Activated CD8-positive, alpha-beta T cell treated with anti-CD3 and anti-CD28 coated beads for 36 hours (primary cell): ENCODE measurements around the gene PNPLA1. TPM values are rescaled to one million over a fixed set of nuclear protein-coding genes. Genes with fewer than 3 reads are reported as not detected.

Experiments used
- ATAC-seq: fragments of 200-7000 bp; cut with Tn5 transposase; one replicate; pipeline ENCODE4 v1.10.0; 2021; ENCODE audit warnings: mild to moderate bottlenecking, moderate library complexity
- CTCF ChIA-PET: fragments of 350-600 bp; sonication (Branson Sonifier 250); formaldehyde crosslinking; loops from one replicate; lab custom pipeline; 2021; ENCODE audit warnings: antibody characterized with exemption; lab: Charles Lee
- POLR2A ChIA-PET: fragments of 350-600 bp; sonication (Branson Sonifier 250); formaldehyde crosslinking; loops from one replicate; lab custom pipeline; 2021; ENCODE audit warnings: antibody characterized with exemption; lab: Charles Lee
- DNase-seq: peaks from one replicate; pipeline ENCODE4 v3.0.0-alpha.2; 2020
- H3K27ac Mint-ChIP-seq: one replicate; pipeline ENCODE4 v1.8.0; 2021; ENCODE audit warnings: mild to moderate bottlenecking, mixed read lengths
- H3K27me3 Mint-ChIP-seq: one replicate; pipeline ENCODE4 v1.8.0; 2021; ENCODE audit warnings: mixed read lengths
- H3K36me3 Mint-ChIP-seq: one replicate; pipeline ENCODE4 v1.8.0; 2021; ENCODE audit warnings: low read depth, mixed read lengths
- H3K4me1 Mint-ChIP-seq: one replicate; pipeline ENCODE4 v1.8.0; 2021; ENCODE audit warnings: low read depth, mixed read lengths
- H3K4me3 Mint-ChIP-seq: one replicate; pipeline ENCODE4 v1.8.0; 2021; ENCODE audit warnings: mild to moderate bottlenecking, moderate library complexity, mixed read lengths
- H3K9me3 Mint-ChIP-seq: one replicate; pipeline ENCODE4 v1.8.0; 2021; ENCODE audit warnings: mixed read lengths
- intact Hi-C: fragments of 100-400 bp; cut with micrococcal nuclease; formaldehyde crosslinking; loops from one replicate; pipeline ENCODE4 v1.10.0; 2022
- total RNA-seq, 2 experiments: library from RNA; stranded (reverse); gene quantifications; one replicate each; pipeline ENCODE4 v1.2.3, GENCODE V29; 2021
- TF ChIP-seq, protein P1 (sequence below): fragments of 200-600 bp; IDR thresholded peaks from one replicate; pipeline ENCODE4 v1.8.0; 2022; ENCODE audit warnings: antibody characterized with exemption, mild to moderate bottlenecking

The PNPLA1 gene
- total RNA-seq, 2 experiments from 2014 or later, result not detected

DNA sequence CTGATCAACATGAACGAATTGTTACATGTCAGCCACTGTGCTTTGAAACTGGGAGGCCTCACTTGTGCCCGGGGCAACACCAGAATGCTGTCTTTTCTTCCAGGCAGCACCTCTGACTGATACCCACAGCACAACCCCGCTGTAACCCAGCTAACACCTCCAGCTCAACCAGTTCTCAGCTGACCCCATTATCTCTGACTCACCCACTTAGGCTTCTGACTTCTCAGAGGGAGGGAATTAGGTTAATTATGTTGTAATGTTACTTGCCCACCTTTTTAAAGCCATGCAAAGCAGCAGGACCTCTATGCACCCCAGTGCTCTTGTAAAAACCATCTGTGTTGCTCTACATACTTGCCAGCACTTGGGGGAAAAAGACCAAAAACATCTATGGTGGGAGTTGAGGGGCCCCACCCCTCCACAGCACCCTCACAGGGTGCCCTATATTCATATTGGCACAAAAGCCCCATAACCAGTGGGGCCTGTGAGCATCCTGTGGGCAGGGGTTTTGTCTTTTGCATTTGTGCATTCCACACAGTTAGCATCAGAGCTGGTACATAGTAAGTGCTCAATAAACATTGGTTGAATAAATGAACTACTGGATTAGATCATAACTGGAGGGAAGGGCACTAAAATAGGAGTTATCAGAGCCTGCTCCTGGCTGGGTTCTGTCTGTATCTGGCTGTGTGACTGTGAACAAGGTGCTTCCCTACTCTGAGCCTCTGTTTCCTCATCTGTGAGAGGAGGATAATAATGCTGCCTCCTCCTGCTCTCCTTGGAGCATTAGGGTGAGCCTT is 44.6 kb downstream of the PNPLA1 start:
- DNase-seq (no peak), ATAC-seq (peak; percentile 56)
- CTCF ChIA-PET, result interaction anchor here (1.3 to 9.3 kb wide), 2 partner anchors 10 to 27 kb away, joined by 3 to 60 read pairs; no protein-coding TSS in a partner anchor
- Mint-ChIP-seq H3K4me1 (no peaks in the 10 kb centered on the region), H3K27ac (no peak overlapping the region), H3K9me3 (no peaks in the 10 kb centered on the region), H3K36me3 (no peaks in the 10 kb centered on the region), H3K27me3 (no peaks in the 10 kb centered on the region), H3K4me3 (no peak overlapping the region)
- TF ChIP-seq, protein P1, sequence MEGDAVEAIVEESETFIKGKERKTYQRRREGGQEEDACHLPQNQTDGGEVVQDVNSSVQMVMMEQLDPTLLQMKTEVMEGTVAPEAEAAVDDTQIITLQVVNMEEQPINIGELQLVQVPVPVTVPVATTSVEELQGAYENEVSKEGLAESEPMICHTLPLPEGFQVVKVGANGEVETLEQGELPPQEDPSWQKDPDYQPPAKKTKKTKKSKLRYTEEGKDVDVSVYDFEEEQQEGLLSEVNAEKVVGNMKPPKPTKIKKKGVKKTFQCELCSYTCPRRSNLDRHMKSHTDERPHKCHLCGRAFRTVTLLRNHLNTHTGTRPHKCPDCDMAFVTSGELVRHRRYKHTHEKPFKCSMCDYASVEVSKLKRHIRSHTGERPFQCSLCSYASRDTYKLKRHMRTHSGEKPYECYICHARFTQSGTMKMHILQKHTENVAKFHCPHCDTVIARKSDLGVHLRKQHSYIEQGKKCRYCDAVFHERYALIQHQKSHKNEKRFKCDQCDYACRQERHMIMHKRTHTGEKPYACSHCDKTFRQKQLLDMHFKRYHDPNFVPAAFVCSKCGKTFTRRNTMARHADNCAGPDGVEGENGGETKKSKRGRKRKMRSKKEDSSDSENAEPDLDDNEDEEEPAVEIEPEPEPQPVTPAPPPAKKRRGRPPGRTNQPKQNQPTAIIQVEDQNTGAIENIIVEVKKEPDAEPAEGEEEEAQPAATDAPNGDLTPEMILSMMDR, result no peak
- POLR2A ChIA-PET, result no interaction called here
- intact Hi-C loops, result no loop called here

DNA sequence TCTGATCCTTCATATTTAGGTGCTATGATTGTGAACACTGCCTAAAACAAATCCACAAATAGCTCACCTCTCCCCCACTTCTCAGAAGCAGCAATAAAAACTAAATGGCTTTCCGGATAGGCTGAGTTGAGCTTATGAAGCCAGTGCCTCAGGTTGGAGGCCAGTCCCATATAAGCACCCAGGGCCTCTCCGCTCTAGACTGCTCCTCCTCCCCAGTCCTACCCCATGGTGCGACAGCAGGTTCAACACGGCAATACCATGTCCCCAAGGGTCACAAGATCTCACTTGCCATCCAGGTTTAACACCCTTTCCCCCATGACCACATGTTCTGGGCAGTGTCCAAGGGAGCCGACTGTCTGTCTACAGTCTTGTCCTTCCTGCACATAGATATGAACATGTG is 46.1 kb downstream of the PNPLA1 start:
- no peak for ATAC-seq
- H3K27ac Mint-ChIP-seq, result no peak overlapping the region
- no peak for DNase-seq
- intact Hi-C loops, result no loop called here
- no peak overlapping the region for H3K4me3 Mint-ChIP-seq
- H3K36me3 Mint-ChIP-seq, result no peaks in the 10 kb centered on the region
- TF ChIP-seq, protein P1, result no peak
- POLR2A ChIA-PET, result no interaction called here
- H3K4me1 Mint-ChIP-seq, result no peaks in the 10 kb centered on the region
- H3K27me3 Mint-ChIP-seq, result no peaks in the 10 kb centered on the region
- CTCF ChIA-PET, result interaction anchor here (9.3 kb wide), 1 partner anchor 12 kb away, joined by 60 read pairs; no protein-coding TSS in a partner anchor
- H3K9me3 Mint-ChIP-seq, result no peaks in the 10 kb centered on the region

DNA sequence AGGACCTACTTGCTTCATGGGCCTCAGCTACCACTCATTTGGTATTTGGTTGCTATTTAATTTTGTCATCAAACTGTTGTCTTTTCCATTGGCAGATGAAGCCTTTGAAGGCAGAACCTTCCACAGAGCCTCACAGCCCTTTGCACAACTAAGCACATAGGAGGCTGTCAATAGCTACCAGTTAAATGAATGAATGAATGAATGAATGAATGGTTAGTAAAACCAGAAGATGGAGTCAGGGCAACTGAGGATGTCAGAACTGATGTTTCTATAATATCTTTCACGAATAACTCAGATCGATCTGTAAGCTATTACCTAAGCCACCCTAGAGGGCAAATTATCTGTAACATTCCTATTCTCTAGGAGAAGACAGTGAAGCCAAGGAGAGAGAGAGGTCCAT is 47.8 kb downstream of the PNPLA1 start:
- H3K4me3 Mint-ChIP-seq, result no peak overlapping the region
- POLR2A ChIA-PET, result no interaction called here
- DNase-seq (no peak), ATAC-seq (no peak)
- H3K27ac Mint-ChIP-seq, result no peak overlapping the region
- TF ChIP-seq, protein P1, result no peak
- H3K9me3 Mint-ChIP-seq, result no peaks in the 10 kb centered on the region
- CTCF ChIA-PET, result interaction anchor here (0.8 to 9.3 kb wide), 5 partner anchors 9 to 42 kb away, joined by 3 to 60 read pairs (median 6); no protein-coding TSS in a partner anchor
- H3K4me1 Mint-ChIP-seq, result no peaks in the 10 kb centered on the region
- H3K27me3 Mint-ChIP-seq, result no peaks in the 10 kb centered on the region
- H3K36me3 Mint-ChIP-seq, result no peaks in the 10 kb centered on the region
- intact Hi-C loops, result no loop called here

DNA sequence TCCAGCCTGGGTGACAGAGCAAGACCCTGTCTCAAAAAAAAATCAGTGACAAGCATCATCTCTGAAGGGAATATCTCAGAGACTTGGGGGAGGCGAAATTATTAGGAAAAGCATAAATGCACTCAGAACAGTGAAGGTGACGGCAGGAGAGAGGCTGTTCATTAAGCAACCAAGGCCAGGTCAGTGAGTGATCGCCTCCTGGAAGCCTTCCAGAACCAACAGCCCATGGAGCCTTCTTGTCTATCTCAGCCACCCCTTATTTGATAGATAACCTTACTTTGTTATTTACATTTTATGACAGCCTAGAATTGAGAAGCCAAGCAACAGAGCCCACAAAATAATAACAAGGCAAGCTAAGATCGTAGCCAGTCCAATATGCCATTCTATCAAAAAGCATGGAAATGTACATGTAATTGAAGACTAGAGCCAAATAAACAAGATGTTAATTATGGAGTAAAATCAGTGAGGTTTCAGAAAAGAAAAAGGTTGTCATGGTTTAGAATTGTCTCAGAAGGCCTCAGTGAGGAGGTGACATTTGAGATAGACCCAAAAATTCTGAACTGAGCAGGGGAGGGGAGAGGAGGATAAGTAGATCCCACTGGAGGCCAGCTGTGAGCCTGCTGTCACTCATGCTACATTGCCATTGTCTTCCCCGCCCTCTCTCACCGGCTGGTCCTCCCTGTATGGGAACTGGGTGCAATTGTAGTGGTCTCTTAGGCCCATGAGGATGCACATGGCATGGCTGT is 49.0 kb downstream of the PNPLA1 start:
- no peak overlapping the region for H3K4me3 Mint-ChIP-seq
- H3K4me1 Mint-ChIP-seq, result no peaks in the 10 kb centered on the region
- no peak overlapping the region for H3K27ac Mint-ChIP-seq
- intact Hi-C loops, result no loop called here
- ATAC-seq (no peak), DNase-seq (no peak)
- H3K9me3 Mint-ChIP-seq, result no peaks in the 10 kb centered on the region
- CTCF ChIA-PET, result interaction anchor here (0.7 to 9.3 kb wide), 4 partner anchors 15 to 464 kb away, joined by 3 to 60 read pairs (median 6); no protein-coding TSS in a partner anchor
- no peaks in the 10 kb centered on the region for H3K36me3 Mint-ChIP-seq
- no peaks in the 10 kb centered on the region for H3K27me3 Mint-ChIP-seq
- POLR2A ChIA-PET, result no interaction called here
- TF ChIP-seq, protein P1, result no peak

DNA sequence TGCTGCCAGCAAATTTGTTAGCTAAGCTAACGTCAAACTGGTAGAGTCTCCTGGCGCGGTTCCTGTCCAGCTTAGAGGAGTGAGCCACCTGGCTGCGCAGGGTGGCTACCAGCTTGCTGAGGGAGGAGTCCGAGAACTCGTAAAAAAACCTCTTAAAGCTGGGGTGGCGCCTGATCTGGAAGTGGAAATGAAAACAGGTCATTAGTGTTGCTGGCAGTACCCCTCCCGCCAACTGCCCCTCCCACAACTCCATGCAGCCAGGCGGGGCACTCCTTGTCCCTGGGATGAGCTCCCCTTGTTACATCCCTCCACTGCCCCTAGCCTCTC is 49.5 kb downstream of the PNPLA1 start:
- Mint-ChIP-seq H3K4me1 (no peaks in the 10 kb centered on the region), H3K36me3 (no peaks in the 10 kb centered on the region), H3K27ac (no peak overlapping the region), H3K4me3 (no peak overlapping the region), H3K27me3 (no peaks in the 10 kb centered on the region), H3K9me3 (no peaks in the 10 kb centered on the region)
- DNase-seq (no peak), ATAC-seq (no peak)
- ChIA-PET CTCF (interaction anchor here (0.7 to 9.3 kb wide), 4 partner anchors 15 to 463 kb away, joined by 3 to 60 read pairs (median 6); no protein-coding TSS in a partner anchor), POLR2A (no interaction called here)
- TF ChIP-seq, protein P1, result no peak
- intact Hi-C loops, result no loop called here
